ENCODE results near the gene BICDL2.
"Not testable (repeated sequence)": the region's sequence is repeated elsewhere in the genome, so short reads cannot be mapped to it uniquely, and the experiment has no call there.

Gene BICDL2

GRCh38 chr16:3036726-3037315, at the start of gene BICDL2:
TSS of gene BICDL2 (minus strand) at chr16:3036944. CDS start at chr16:3035496, 1,448 bp downstream.
- TF ChIP-seq CTCF (IDR thresholded peaks at IDR 0.05) = no peak
- H3K36me3 ChIP-seq (ENCODE audit: control insufficient read depth, insufficient read depth, low read length) = no peaks in the 10 kb centered on the region
- peak within 1 kb of the TSS; percentile 48 for H3K4me2 ChIP-seq (ENCODE audit: low read length)
- peak within 1 kb of the TSS; percentile 36 for H3K4me3 ChIP-seq (ENCODE audit: low read depth, low read length)
- no peaks in the 10 kb centered on the region for H3K79me2 ChIP-seq
- no peak within 1 kb of the TSS for H3K9ac ChIP-seq
- peak within 1 kb of the TSS; percentile 67 for H2AFZ ChIP-seq
- H3K4me1 ChIP-seq = no peaks in the 10 kb centered on the region
- no peaks in the 10 kb centered on the region for H3K9me3 ChIP-seq (ENCODE audit: control insufficient read depth, low read length)
- H3K27ac ChIP-seq = no peak within 1 kb of the TSS
- no peaks in the 10 kb centered on the region for H3K27me3 ChIP-seq (ENCODE audit: control insufficient read depth, insufficient read depth, low read length)

- H3K36me3 ChIP-seq (ENCODE audit: control insufficient read depth, insufficient read depth, low read length) = no peaks in the 10 kb centered on the region
- no peaks in the 10 kb centered on the region for H3K79me2 ChIP-seq
- H3K9ac ChIP-seq = no peak overlapping the region
- TF ChIP-seq CTCF (IDR thresholded peaks at IDR 0.05) = no peak
- H3K27ac ChIP-seq = peak overlapping the region; percentile 3
- no peaks in the 10 kb centered on the region for H3K4me1 ChIP-seq
- no peak overlapping the region for H3K4me3 ChIP-seq (ENCODE audit: low read depth, low read length)
- no peak overlapping the region for H3K4me2 ChIP-seq (ENCODE audit: low read length)
- no peak overlapping the region for H2AFZ ChIP-seq
- H3K9me3 ChIP-seq (ENCODE audit: control insufficient read depth, low read length) = no peaks in the 10 kb centered on the region
- no peaks in the 10 kb centered on the region for H3K27me3 ChIP-seq (ENCODE audit: control insufficient read depth, insufficient read depth, low read length)
Observed at GRCh38 chr16:3085868-3086595, 49.3 kb upstream of the BICDL2 start.

GRCh38 chr16:3084969-3085670, 48.4 kb upstream of the BICDL2 start:
- no peaks in the 10 kb centered on the region for H3K79me2 ChIP-seq
- no peak overlapping the region for H3K9ac ChIP-seq
- no peak overlapping the region for H3K4me2 ChIP-seq (ENCODE audit: low read length)
- H3K4me3 ChIP-seq (ENCODE audit: low read depth, low read length) = no peak overlapping the region
- H3K4me1 ChIP-seq = no peaks in the 10 kb centered on the region
- H3K27ac ChIP-seq = no peak overlapping the region
- H3K27me3 ChIP-seq (ENCODE audit: control insufficient read depth, insufficient read depth, low read length) = no peaks in the 10 kb centered on the region
- no peak overlapping the region for H2AFZ ChIP-seq
- H3K36me3 ChIP-seq (ENCODE audit: control insufficient read depth, insufficient read depth, low read length) = no peaks in the 10 kb centered on the region
- no peaks in the 10 kb centered on the region for H3K9me3 ChIP-seq (ENCODE audit: control insufficient read depth, low read length)
- no peak for TF ChIP-seq CTCF (IDR thresholded peaks at IDR 0.05)

GRCh38 chr16:3084491-3084890, 47.7 kb upstream of the BICDL2 start:
- Histone ChIP-seq H2AFZ (no peak overlapping the region), H3K9me3 (ENCODE audit: control insufficient read depth, low read length) (no peaks in the 10 kb centered on the region), H3K4me3 (ENCODE audit: low read depth, low read length) (no peak overlapping the region), H3K27me3 (ENCODE audit: control insufficient read depth, insufficient read depth, low read length) (no peaks in the 10 kb centered on the region), H3K79me2 (no peaks in the 10 kb centered on the region), H3K27ac (no peak overlapping the region), H3K4me2 (ENCODE audit: low read length) (no peak overlapping the region), H3K9ac (no peak overlapping the region), H3K4me1 (no peaks in the 10 kb centered on the region), H3K36me3 (ENCODE audit: control insufficient read depth, insufficient read depth, low read length) (no peaks in the 10 kb centered on the region)
- TF ChIP-seq CTCF (IDR thresholded peaks at IDR 0.05) = no peak

GRCh38 chr16:3083408-3083807, 46.7 kb upstream of the BICDL2 start:
- H3K27ac ChIP-seq; H3K4me1 ChIP-seq; H3K27me3 ChIP-seq (ENCODE audit: control insufficient read depth, insufficient read depth, low read length); H2AFZ ChIP-seq; H3K9ac ChIP-seq; H3K4me2 ChIP-seq (ENCODE audit: low read length); H3K9me3 ChIP-seq (ENCODE audit: control insufficient read depth, low read length); H3K79me2 ChIP-seq; H3K36me3 ChIP-seq (ENCODE audit: control insufficient read depth, insufficient read depth, low read length); H3K4me3 ChIP-seq (ENCODE audit: low read depth, low read length): not testable (repeated sequence)

- not testable (repeated sequence) for H3K36me3 ChIP-seq (ENCODE audit: control insufficient read depth, insufficient read depth, low read length); H2AFZ ChIP-seq; H3K9ac ChIP-seq; H3K4me3 ChIP-seq (ENCODE audit: low read depth, low read length); H3K9me3 ChIP-seq (ENCODE audit: control insufficient read depth, low read length); H3K4me1 ChIP-seq; H3K4me2 ChIP-seq (ENCODE audit: low read length); H3K27ac ChIP-seq; H3K27me3 ChIP-seq (ENCODE audit: control insufficient read depth, insufficient read depth, low read length); H3K79me2 ChIP-seq
Observed at GRCh38 chr16:3081957-3082356, 45.2 kb upstream of the BICDL2 start.

Data from parathyroid adenoma (tissue), 2 donors.